HG02943 (cell line): Measurements from ENCODE around the gene NEDD1.

ENCODE experiments used
- ATAC-seq: cut with Tn5 transposase; IDR thresholded peaks from one replicate; pipeline ENCODE4 v1.9.1; 2021; ENCODE audit warnings: mild to moderate bottlenecking, low read depth, moderate library complexity; ENCODE audit not compliant: unreplicated experiment

The NEDD1 gene

DNA sequence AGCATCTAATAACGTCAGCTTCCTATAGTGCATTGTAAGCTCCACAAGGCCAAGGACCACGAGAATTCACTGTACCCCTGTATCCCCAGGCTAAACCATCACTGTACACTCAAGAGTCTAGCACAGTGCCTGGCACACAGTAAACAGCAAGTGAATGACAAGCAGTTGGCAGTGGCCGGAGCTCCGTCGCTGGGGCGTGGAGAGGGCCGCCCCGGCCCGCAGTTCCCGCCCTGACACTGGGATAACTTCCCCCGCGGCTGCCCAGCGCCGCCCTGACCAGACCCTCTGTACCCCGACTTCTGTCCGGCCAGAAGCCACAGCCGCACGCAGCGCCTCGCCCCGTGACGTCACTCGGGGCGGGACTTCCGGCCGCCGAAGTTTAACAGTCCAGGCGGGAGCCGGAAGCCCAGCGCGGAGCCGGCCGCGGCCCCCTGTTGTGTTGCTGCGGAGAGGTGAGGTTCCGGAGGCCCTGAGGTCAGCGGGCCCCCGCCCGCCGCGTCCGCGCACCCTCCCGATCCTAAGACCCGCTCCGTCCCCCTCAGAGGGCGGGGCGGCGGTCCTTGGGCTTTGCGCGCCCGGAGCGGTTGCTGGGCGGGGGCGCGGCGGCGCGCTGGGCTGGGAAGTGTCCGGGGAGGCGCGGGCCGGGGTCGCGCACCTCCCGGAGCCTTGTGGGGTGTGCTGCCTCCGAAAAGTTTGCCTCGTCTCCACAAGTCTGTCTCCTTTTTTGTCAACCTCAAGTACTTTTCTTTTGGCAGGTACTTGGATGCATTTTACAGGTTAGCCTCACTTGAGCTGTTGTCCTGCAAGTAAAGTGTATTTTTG is at the start of gene NEDD1:
Gene NEDD1 (plus strand): TSS at position 409 of the 822 bp plus-strand sequence. CDS start 2,503 bp downstream, outside the sequence.
- ATAC-seq: peak; percentile 88

- ATAC-seq: no peak
These were observed 48.9 kb upstream of the NEDD1 start for GRCh38 chr12:96858162-96858561.

- ATAC-seq: no peak
These were observed 45.4 kb upstream of the NEDD1 start for GRCh38 chr12:96861656-96862055.

GRCh38 chr12:96862326-96862725 is 44.7 kb upstream of the NEDD1 start:
- no peak for ATAC-seq

DNA sequence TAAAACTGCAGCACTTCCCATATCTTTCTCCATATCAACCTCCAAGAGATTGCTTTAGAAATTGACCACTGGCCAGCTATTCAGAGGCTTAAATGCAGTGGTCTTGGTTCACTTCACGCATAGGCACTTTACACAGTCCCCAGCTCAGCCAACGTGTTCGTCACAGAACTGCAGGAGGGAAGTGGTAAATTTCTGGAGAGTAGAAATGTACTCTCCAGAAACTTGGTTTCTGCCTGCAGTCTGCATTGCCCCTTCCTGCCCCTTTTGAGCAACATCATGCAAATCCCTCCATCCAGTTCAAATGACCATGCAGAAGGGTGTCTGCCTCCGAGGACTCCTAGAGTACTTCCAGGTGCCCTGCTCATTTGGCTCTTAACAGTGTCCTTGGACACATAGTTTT is 42.7 kb upstream of the NEDD1 start:
- ATAC-seq: no peak

GRCh38 chr12:96866801-96867590 is 40.1 kb upstream of the NEDD1 start:
- ATAC-seq: no peak

GRCh38 chr12:96870946-96871345 is 36.1 kb upstream of the NEDD1 start:
- ATAC-seq: no peak

GRCh38 chr12:96872961-96873360 is 34.1 kb upstream of the NEDD1 start:
- no peak for ATAC-seq

DNA sequence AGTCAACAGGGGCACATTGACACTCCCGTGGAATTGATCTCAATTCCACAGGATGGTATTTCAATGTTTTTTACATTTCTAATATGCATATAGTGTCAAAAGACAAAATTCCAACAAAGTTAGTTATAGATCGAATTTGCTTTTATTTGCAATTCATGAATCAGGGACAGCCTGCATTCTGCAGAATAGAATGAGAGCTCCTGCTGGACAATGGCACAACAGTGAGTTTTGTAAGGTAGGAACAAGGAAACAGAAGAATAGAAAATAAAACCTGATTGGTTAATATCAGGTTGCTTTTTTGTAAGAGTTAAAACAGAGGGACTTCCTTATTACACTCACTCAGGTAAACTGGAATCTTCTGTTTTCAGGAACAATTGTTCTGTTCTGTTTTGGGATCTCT is 32.8 kb upstream of the NEDD1 start:
- no peak for ATAC-seq

GRCh38 chr12:96876966-96877365 is 30.1 kb upstream of the NEDD1 start:
- no peak for ATAC-seq

GRCh38 chr12:96878704-96879103 is 28.4 kb upstream of the NEDD1 start:
- ATAC-seq: no peak

DNA sequence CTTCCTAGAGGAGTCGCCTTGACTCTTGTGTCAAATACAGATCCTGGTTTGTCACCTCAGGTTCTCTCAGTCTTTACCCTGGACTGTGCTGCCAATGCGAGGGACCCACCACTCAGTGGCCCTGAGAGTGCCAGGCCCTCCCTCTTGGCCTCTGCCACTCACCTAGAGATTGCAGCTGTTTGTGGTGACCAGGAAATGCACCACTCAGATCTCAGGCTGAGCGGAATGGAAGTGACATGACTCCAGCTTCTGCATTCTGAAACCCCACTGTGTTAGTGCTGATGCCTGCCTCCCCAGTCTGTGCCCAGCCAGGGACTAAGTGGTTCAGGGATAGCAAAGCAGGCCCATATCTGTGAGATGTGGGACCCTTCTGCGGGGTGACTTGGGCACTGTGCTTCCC is 27.8 kb upstream of the NEDD1 start:
- no peak for ATAC-seq

DNA sequence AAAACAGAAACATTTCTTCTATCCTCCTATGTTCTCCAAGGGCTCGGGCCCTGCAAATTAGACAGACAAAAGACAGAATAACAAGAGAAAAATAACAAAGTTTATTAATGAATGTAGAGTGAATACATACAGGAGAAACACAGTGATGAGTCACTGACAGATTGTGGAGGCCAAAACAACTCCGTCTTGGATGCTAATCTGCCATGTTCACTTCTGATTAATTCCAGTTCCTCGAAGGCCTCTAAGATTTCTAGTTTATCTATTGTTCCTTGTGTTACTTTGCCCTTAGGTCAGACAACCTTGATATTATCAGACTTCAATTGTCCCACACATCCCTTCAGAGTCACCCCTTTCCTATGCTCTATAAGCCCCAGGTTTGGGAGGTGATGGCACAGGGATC is 26.8 kb upstream of the NEDD1 start:
- no peak for ATAC-seq

GRCh38 chr12:96881608-96882007 is 25.4 kb upstream of the NEDD1 start:
- no peak for ATAC-seq

- ATAC-seq: no peak
These were observed 24.2 kb upstream of the NEDD1 start for GRCh38 chr12:96882862-96883261.

GRCh38 chr12:96883571-96883970 is 23.5 kb upstream of the NEDD1 start:
- no peak for ATAC-seq

DNA sequence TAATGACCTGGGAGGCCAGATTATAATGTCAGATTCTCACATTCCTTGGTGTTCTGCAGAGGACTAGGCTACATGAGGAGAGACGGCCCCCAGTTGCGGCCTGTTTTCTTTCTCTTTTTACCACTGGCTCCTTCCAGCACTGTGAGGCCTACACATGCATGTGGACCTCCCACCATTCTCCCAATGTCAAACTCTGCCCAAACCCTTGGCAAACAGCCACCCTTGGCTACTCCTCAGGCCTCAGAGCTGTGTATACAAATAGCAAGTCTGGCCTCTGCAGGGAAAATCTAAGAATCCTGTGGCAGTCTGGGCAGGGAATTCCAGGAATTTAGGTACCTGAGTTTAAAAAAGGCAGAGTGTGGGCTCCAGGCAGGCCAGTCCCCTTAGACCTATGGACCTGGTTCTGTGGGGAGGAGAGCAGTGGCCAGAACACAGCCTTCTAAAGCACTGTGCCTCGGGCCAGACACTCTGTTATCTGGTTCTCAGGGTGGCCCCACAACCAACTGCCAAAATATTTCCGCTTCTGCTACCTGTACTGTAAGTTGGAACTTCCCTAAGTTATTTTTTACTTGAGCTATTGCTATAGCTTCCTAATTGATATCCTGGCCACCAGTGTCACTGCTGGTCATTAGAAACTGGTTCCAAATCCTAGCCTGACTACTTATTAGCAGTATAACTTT is 19.9 kb upstream of the NEDD1 start:
- no peak for ATAC-seq

GRCh38 chr12:96889273-96889933 is 17.7 kb upstream of the NEDD1 start:
- ATAC-seq: no peak

- ATAC-seq: no peak
These were observed 16.7 kb upstream of the NEDD1 start for GRCh38 chr12:96890331-96890730.

GRCh38 chr12:96892104-96892503 is 15.0 kb upstream of the NEDD1 start:
- no peak for ATAC-seq

DNA sequence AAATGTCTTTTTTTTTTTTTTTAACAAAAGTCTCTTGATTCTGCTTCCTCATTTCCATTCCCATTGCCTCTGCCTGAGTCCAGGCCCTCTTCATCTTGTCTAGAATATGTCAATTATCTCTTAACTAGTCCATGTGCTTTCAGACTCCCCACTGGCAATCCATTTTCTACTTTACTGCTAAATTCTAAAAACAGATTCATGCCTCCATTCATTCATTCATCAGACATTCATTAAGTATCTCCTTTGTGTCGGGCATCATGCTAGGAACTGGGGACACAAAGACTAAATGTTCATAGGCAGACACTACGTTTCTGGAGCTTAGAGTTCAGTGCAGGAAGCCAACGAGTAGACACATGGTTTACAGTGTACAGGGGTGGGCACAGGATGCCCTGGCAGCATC is 9.6 kb upstream of the NEDD1 start:
- ATAC-seq: no peak
